BE2C (cell line): ENCODE results near the gene TOB1.

Experiments
- DNase-seq: peaks from one replicate; pipeline ENCODE4 v3.0.0-alpha.2; 2020
- H3K27me3 ChIP-seq: fragments of 250-450 bp; sonication (Bioruptor Pico); 2 replicates; pipeline ENCODE4 v1.5.1; 2020; ENCODE audit warnings: mild to moderate bottlenecking
- H3K36me3 ChIP-seq: fragments of 250-450 bp; sonication (Bioruptor Pico); 2 replicates; pipeline ENCODE4 v1.5.1; 2020; ENCODE audit warnings: mild to moderate bottlenecking
- H3K4me1 ChIP-seq: fragments of 250-450 bp; sonication (Bioruptor Pico); 2 replicates; pipeline ENCODE4 v1.5.1; 2020
- H3K4me3 ChIP-seq: 2 replicates; pipeline ENCODE4 v1.5.1; 2011; ENCODE audit warnings: low read depth, low read length
- H3K9me3 ChIP-seq: fragments of 250-450 bp; sonication (Bioruptor Pico); 2 replicates; pipeline ENCODE4 v1.5.1; 2020
- CTCF ChIP-seq: IDR thresholded peaks from 2 replicates; pipeline ENCODE4 v1.5.1; 2012; ENCODE audit warnings: mild to moderate bottlenecking, low read depth, low read length

The TOB1 gene

GRCh38 chr17:50841277-50841948 is 24.7 kb downstream of the TOB1 start:
- H3K4me3 ChIP-seq: no peak overlapping the region
- H3K27me3 ChIP-seq: no peaks in the 10 kb centered on the region
- no peak for TF ChIP-seq CTCF
- H3K4me1 ChIP-seq: peaks cover 2% of the 10 kb centered on the region; the same call in 1 of the 2 replicates
- H3K36me3 ChIP-seq: no peaks in the 10 kb centered on the region
- no peaks in the 10 kb centered on the region for H3K9me3 ChIP-seq
- no peak for DNase-seq

- peaks cover 2% of the 10 kb centered on the region; the same call in 1 of the 2 replicates for H3K4me1 ChIP-seq
- no peaks in the 10 kb centered on the region for H3K36me3 ChIP-seq
- no peak for DNase-seq
These were observed 25.8 kb downstream of the TOB1 start for GRCh38 chr17:50840311-50840851.

GRCh38 chr17:50839591-50840310 is 26.4 kb downstream of the TOB1 start:
- Histone ChIP-seq H3K4me3 (no peak overlapping the region), H3K36me3 (no peaks in the 10 kb centered on the region), H3K4me1 (peaks cover 5% of the 10 kb centered on the region; the same call in 1 of the 2 replicates), H3K9me3 (no peaks in the 10 kb centered on the region), H3K27me3 (no peaks in the 10 kb centered on the region)
- TF ChIP-seq CTCF: no peak
- no peak for DNase-seq

More at GRCh38 chr17:50840311-50840851, 25.8 kb downstream of the TOB1 start:
- no peak for TF ChIP-seq CTCF
- Histone ChIP-seq H3K9me3 (no peaks in the 10 kb centered on the region), H3K27me3 (no peaks in the 10 kb centered on the region), H3K4me3 (no peak overlapping the region)

GRCh38 chr17:50837980-50838954 is 27.9 kb downstream of the TOB1 start:
- TF ChIP-seq CTCF: no peak
- Histone ChIP-seq H3K9me3 (no peaks in the 10 kb centered on the region), H3K4me1 (peaks cover 19% of the 10 kb centered on the region), H3K27me3 (no peaks in the 10 kb centered on the region), H3K4me3 (no peak overlapping the region), H3K36me3 (no peaks in the 10 kb centered on the region)
- no peak for DNase-seq

GRCh38 chr17:50837286-50837979 is 28.7 kb downstream of the TOB1 start:
- Histone ChIP-seq H3K27me3 (no peaks in the 10 kb centered on the region), H3K36me3 (no peaks in the 10 kb centered on the region), H3K9me3 (no peaks in the 10 kb centered on the region), H3K4me3 (no peak overlapping the region), H3K4me1 (peaks cover 22% of the 10 kb centered on the region)
- DNase-seq: no peak
- no peak for TF ChIP-seq CTCF
